TTC549 (cell line): Measurements from ENCODE around the gene PPP4R1.

Source experiments
- FAIRE-seq: peaks from 2 replicates; lab custom pipeline; 2012; peaks lifted over from hg19 to GRCh38; lab: Jason Lieb, UNC

The PPP4R1 gene

DNA sequence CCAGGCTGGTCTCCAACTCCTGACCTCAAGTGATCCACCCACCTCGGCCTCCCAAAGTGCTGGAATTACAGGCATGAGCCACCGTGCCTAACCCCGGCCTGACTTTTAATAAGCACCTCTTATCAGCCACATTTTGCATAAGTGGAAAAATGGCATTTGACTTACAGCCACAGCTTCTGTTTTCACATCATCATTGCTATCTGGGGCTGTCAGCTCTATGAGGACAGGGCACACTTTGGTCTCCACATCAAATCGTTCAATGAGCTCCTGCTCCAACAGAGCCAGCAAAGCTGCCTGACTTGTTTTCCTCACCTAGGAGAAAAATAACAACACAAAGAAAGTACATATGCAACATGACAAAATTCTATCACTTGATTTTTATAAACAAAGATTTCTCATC, 26.4 kb downstream of the PPP4R1 start:
- no peak for FAIRE-seq

GRCh38 chr18:9586814-9587213, 27.5 kb downstream of the PPP4R1 start:
- no peak for FAIRE-seq

- no peak for FAIRE-seq
Measured at GRCh38 chr18:9581667-9582066, 32.7 kb downstream of the PPP4R1 start.

DNA sequence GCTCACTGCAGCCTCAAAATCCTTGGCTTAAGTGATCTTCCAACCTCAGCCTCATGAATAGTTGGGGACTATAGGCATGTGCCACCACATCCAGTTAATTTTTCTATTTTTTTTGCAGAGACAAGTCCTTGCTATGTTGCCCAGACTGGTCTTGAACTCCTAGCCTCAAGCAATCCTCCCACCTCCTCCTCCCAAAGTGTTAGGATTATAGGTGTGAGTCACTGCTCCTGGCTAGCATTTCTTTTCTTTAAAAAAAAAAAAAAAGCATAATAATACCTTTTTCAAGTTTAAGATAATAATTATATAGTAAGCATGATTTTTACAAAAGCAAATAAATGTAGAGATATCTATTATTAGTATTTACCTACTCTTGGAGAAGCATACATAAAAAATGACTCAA, 36.1 kb downstream of the PPP4R1 start:
- no peak for FAIRE-seq

DNA sequence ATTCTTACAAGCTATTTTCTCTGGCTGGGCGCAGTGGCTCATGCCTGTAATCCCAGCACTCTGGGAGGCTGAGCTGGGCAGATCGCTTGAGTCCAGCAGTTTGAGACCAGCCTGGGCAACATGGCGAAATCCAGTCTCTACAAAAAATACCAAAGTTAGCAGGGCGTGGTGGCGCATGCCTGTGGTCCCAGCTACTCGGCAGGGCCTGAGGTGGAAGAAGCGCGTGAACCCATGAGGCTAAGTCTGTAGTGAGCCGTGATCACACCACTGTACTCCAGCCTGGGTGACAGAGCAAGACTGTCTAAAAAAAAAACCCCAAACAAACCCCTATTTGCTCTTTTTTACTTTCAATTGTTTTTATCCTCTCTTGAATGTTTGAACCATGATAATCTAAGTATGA, 37.0 kb downstream of the PPP4R1 start:
- no peak for FAIRE-seq

GRCh38 chr18:9575558-9575957, 38.8 kb downstream of the PPP4R1 start:
- FAIRE-seq = peak; percentile 81

GRCh38 chr18:9574473-9575115, 39.8 kb downstream of the PPP4R1 start:
- FAIRE-seq = no peak

- no peak for FAIRE-seq
Measured at GRCh38 chr18:9571546-9571945, 42.8 kb downstream of the PPP4R1 start.

DNA sequence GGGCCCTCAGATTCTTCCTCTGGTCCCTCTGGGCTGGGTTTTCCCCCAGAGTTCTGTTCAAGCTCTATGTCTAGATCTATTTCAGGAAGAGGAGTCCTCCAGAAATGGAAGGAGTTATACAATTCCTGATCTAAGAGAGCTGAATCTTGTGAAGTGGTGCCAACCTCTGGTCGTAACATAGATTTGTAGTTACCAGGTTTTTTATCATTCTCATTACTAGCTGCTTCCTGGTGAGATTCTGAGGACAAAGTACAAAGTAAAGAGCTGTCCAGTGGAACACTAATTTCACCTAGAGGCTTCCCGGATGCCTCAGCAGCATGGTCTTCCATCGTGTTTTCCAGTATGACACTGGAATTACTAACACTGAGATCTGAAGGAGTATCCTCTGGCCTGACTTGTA, 44.1 kb downstream of the PPP4R1 start:
- no peak for FAIRE-seq

- no peak for FAIRE-seq
Measured at GRCh38 chr18:9569178-9569577, 45.2 kb downstream of the PPP4R1 start.

- FAIRE-seq = no peak
Measured at GRCh38 chr18:9568186-9568585, 46.2 kb downstream of the PPP4R1 start.

GRCh38 chr18:9565407-9565806, 49.0 kb downstream of the PPP4R1 start:
- no peak for FAIRE-seq

DNA sequence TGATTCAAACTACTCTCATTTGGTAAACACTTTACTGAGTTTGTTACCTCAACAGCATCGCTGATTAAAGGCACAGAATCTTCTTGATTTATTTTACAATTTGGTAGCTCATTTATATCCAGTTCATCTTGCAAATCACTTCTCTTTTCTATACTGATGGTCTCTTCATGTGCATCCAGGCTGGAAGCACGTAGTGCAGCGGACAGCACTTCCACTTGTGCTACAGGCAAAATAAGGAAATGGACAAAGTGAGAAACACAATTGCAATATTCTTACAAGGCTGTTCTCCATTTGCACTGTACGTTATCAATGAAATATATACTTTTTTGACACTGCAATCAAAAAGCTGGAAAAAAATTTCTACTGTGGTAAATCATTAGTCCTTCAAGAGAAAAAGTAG, 51.0 kb downstream of the PPP4R1 start:
- no peak for FAIRE-seq

DNA sequence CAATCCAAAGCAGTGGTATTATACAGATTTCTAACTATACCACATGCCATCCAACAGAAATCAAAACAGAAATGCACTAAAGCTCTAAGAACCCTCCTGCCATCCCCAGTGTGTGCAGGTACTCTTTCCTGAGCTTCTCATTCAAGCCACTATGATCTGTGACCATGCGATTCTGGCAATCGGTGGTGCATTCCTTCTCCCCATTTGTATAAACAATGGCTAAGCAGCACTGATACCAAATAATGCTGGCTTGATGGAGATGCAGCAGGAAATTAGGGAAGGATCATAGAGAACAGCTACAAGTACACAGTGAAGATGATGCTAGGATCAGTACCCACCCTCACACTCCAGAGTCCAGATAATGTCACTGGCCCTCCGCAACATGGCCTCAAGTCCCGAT, 51.8 kb downstream of the PPP4R1 start:
- no peak for FAIRE-seq

DNA sequence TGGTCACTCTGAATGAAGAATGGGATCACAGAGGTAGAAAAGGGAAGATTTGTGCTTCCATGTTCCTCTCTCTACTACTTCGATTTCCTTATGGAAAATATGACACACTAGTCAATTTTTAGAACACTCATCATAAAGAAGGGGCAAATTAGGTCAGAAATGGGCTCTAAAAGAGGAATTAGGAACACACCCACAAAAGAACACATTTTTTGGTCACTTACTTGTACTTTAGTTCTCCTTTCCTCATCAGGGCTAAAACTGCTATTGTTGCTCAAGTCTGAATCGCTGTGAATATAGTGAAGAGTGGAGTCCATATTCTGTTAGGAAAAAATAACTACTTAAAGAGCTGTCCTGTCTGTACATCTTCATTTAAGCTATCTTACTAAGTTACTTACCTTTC, 52.6 kb downstream of the PPP4R1 start:
- no peak for FAIRE-seq

DNA sequence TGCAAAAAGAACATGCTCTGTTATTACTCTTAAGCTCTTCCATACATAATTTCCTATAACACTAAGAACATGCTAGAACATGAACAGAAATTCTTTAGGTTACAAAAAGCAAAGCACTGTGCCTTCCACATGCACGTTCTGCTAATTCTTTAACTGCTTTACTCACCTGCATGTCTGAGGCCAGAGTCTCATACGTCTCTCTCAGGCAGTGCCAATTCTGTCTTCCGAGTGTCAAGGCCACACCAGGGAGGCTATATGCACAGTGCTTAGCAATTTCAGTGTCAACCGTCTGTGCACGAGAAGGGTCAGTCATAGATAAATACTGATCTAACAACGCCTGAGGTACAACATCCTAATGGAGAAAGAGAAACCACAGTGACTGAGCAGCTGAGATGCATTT, 55.1 kb downstream of the PPP4R1 start:
- FAIRE-seq = no peak

DNA sequence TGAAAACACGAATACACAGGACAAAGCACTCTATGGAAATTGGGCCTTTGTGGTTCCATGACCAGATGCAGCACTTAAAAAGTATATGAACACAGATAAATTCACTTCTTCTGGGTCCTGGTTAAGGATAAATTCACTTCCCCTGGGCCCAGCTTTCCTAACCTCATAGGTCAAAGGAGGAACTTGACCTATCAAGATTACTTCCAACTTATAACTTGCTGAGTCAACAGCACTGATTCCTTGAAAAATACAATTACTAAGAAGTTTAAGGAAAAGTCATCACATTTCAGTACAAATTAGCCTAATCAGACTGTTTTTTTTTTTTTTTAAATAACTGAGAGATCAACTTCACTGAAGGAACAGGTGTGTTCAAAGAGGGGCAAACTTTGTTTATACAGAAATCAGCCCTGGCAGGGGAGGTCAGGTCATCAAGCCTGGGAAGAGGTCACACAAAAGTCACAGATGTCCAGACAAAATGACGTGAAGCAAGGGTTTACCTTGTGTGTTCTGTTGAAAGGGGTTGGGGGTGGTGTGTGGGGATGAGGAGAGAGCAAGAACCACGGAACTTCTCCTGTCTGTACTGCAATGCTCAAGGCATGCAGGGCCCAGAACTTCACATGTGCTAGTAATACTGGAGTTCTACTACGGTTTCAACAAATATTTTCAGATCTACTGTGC, 55.8 kb downstream of the PPP4R1 start:
- FAIRE-seq = no peak

- FAIRE-seq = no peak
Measured at GRCh38 chr18:9557250-9557943, 57.0 kb downstream of the PPP4R1 start.

DNA sequence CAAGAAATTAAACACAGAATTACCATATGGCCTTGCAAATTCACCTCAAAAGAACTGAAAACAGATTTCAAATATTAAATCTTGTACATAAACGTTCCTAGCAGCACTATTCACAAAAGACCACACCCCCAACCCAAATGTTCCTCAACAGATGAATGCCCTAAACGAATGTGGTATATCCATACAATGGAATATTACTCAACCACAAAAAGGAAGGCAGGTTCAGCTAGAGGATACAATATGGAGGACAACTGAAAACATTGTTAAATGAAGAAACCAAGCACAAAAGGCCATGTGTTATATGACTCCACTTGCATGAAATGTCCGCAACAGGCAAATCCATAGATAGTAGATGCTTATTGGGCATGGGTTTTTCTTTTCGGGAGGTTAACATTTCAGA, 61.7 kb downstream of the PPP4R1 start:
- FAIRE-seq = no peak

- FAIRE-seq = no peak
Measured at GRCh38 chr18:9552191-9552590, 62.2 kb downstream of the PPP4R1 start.

DNA sequence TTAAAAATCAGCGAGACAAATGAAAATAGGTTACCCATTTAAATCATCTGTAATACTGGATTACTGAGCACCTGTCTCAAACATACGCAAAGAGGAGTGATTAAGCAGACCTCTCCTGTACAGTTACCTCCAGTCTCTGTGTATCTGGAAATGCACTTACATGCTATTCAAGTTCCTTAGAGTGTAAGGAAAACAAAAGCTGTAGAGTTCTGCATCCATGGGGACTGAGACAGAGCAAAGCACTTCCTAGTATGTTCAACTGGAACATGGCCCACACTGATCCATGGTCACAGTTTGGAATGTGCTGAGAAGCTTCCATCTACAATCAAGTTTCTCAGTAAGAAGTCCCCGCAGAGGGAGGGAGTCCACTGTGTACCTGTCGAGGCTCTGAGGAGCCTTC, 63.9 kb downstream of the PPP4R1 start:
- FAIRE-seq = no peak

GRCh38 chr18:9549405-9549804, 65.0 kb downstream of the PPP4R1 start:
- FAIRE-seq = no peak

DNA sequence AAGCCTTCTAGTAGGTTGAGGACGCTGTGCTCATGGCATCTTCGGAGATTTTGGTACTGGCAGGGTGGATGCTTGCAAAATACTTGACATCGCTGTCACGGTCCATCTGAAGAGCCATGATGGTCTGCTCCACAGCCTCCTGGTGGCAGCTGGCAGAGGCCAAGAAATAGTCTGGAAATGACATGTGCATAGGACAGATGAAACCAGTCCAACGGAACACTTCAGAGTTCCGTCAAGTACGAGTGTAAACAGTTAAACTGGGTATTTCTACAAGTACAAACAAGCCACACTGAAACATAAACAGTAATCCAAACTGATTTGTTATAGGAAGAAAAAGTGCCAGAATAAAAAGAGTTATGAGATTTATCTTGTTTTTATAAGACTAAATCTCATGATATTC, 66.6 kb downstream of the PPP4R1 start:
- no peak for FAIRE-seq

DNA sequence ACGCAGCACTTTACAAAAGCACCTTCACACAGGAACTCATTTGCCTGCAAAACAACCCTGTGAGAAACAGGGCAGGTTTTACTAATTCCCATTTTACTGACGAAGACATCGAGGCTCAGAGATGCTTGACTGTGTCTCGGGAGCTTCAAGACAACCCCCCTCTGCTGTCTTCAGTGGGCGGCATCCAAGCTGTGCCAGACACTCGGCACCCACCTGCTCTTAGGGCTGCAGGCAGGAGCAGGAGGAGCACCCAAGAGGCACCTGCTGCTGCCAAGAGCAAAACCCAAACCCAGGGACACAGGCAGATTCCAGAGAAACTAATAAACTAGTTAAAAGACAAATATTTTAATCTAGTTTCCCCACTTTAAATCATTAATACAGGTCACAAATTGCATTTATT, 67.9 kb downstream of the PPP4R1 start:
- FAIRE-seq = no peak
